ENCODE results near the gene ETV6.
"Not testable (repeated sequence)": the region's sequence is repeated elsewhere in the genome, so short reads cannot be mapped to it uniquely, and the experiment has no call there.

The ETV6 gene

GRCh38 chr12:11649413-11650285 is at the start of gene ETV6:
ETV6 (plus strand) TSS chr12:11649674; CDS start chr12:11650128, 454 bp downstream.
- H3K4me1 Mint-ChIP-seq (ENCODE audit: low read depth): peaks cover 47% of the 10 kb centered on the region
- H3K36me3 Mint-ChIP-seq: no peaks in the 10 kb centered on the region
- no peaks in the 10 kb centered on the region for H3K9me3 Mint-ChIP-seq (ENCODE audit: low read depth)
- peak within 1 kb of the TSS; percentile 99 for H3K27ac Mint-ChIP-seq
- no peaks in the 10 kb centered on the region for H3K27me3 Mint-ChIP-seq
- peak within 1 kb of the TSS; percentile 98 for H3K4me3 Mint-ChIP-seq

- Mint-ChIP-seq H3K27me3 (peaks cover 3% of the 10 kb centered on the region), H3K9me3 (ENCODE audit: low read depth) (no peaks in the 10 kb centered on the region), H3K4me3 (no peak overlapping the region), H3K36me3 (no peaks in the 10 kb centered on the region), H3K4me1 (ENCODE audit: low read depth) (peaks cover 3% of the 10 kb centered on the region), H3K27ac (no peak overlapping the region)
Measured at GRCh38 chr12:11600199-11600598, 49.3 kb upstream of the ETV6 start.

- Mint-ChIP-seq H3K9me3 (ENCODE audit: low read depth) (no peaks in the 10 kb centered on the region), H3K4me3 (no peak overlapping the region), H3K27me3 (peaks cover 3% of the 10 kb centered on the region), H3K4me1 (ENCODE audit: low read depth) (peaks cover 3% of the 10 kb centered on the region), H3K36me3 (no peaks in the 10 kb centered on the region), H3K27ac (no peak overlapping the region)
Measured at GRCh38 chr12:11601647-11602046, 47.8 kb upstream of the ETV6 start.

- H3K9me3 Mint-ChIP-seq (ENCODE audit: low read depth): no peaks in the 10 kb centered on the region
- H3K4me1 Mint-ChIP-seq (ENCODE audit: low read depth): no peaks in the 10 kb centered on the region
Measured at GRCh38 chr12:11607313-11608081, 42.0 kb upstream of the ETV6 start.

DNA sequence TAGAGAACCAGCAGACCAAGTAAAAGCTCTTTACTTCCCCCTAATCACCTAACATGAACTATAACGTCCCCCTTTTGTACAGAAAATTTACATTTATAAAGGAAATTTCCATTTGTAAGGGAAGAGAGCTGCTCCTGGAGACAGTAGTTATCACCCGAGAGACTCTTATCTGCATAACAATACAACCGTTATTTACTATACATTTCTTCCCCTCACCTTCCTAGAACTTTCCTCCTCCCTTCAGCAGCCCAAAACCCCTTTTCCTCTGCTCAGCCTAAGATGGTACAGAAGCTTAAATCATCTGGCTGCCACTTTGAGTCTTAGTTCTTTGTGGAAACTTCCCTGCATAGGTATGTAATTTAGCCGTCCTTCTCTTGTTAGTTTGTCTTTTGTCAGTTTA is 40.4 kb upstream of the ETV6 start:
- no peak overlapping the region for H3K27ac Mint-ChIP-seq
- no peaks in the 10 kb centered on the region for H3K36me3 Mint-ChIP-seq
- H3K4me3 Mint-ChIP-seq: no peak overlapping the region
- no peaks in the 10 kb centered on the region for H3K27me3 Mint-ChIP-seq
- H3K4me1 Mint-ChIP-seq (ENCODE audit: low read depth): no peaks in the 10 kb centered on the region
- no peaks in the 10 kb centered on the region for H3K9me3 Mint-ChIP-seq (ENCODE audit: low read depth)

More at GRCh38 chr12:11607313-11608081, 42.0 kb upstream of the ETV6 start:
- H3K27ac Mint-ChIP-seq: no peak overlapping the region
- H3K27me3 Mint-ChIP-seq: no peaks in the 10 kb centered on the region
- no peak overlapping the region for H3K4me3 Mint-ChIP-seq
- H3K36me3 Mint-ChIP-seq: no peaks in the 10 kb centered on the region

- Mint-ChIP-seq H3K4me3 (no peak overlapping the region), H3K27me3 (no peaks in the 10 kb centered on the region), H3K27ac (no peak overlapping the region), H3K4me1 (ENCODE audit: low read depth) (no peaks in the 10 kb centered on the region), H3K36me3 (no peaks in the 10 kb centered on the region), H3K9me3 (ENCODE audit: low read depth) (no peaks in the 10 kb centered on the region)
Measured at GRCh38 chr12:11615481-11615880, 34.0 kb upstream of the ETV6 start.

- no peak overlapping the region for H3K27ac Mint-ChIP-seq
- H3K27me3 Mint-ChIP-seq: no peaks in the 10 kb centered on the region
- H3K9me3 Mint-ChIP-seq (ENCODE audit: low read depth): no peaks in the 10 kb centered on the region
- H3K4me3 Mint-ChIP-seq: no peak overlapping the region
- H3K4me1 Mint-ChIP-seq (ENCODE audit: low read depth): no peaks in the 10 kb centered on the region
- no peaks in the 10 kb centered on the region for H3K36me3 Mint-ChIP-seq
Measured at GRCh38 chr12:11618046-11618445, 31.4 kb upstream of the ETV6 start.

GRCh38 chr12:11621797-11622423 is 27.6 kb upstream of the ETV6 start:
- Mint-ChIP-seq H3K27me3 (no peaks in the 10 kb centered on the region), H3K4me1 (ENCODE audit: low read depth) (no peaks in the 10 kb centered on the region), H3K4me3 (no peak overlapping the region), H3K27ac (no peak overlapping the region), H3K9me3 (ENCODE audit: low read depth) (no peaks in the 10 kb centered on the region), H3K36me3 (no peaks in the 10 kb centered on the region)

DNA sequence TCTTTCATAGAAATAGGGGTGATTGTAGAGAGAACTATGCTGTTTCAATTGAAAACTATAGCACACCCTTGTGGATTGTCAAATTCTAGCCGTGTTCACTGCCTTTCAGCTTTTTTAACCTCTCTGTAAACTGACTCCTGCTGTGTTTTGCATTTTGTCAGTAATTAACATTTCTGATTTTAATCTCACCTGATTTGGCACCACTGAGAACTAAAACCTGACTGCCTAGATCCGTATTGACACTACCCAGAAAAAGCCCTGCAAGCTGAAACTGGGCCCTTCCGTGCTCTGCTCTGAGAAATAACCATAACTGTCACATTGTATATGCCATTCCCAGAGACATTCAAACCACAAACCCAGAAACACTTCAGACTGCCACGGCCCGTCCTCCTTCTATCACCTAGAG is 26.6 kb upstream of the ETV6 start:
- no peaks in the 10 kb centered on the region for H3K9me3 Mint-ChIP-seq (ENCODE audit: low read depth)
- H3K4me3 Mint-ChIP-seq: no peak overlapping the region
- H3K4me1 Mint-ChIP-seq (ENCODE audit: low read depth): no peaks in the 10 kb centered on the region
- H3K36me3 Mint-ChIP-seq: no peaks in the 10 kb centered on the region
- H3K27ac Mint-ChIP-seq: no peak overlapping the region
- H3K27me3 Mint-ChIP-seq: no peaks in the 10 kb centered on the region

- H3K9me3 Mint-ChIP-seq (ENCODE audit: low read depth): no peaks in the 10 kb centered on the region
- H3K27ac Mint-ChIP-seq: no peak overlapping the region
- no peak overlapping the region for H3K4me3 Mint-ChIP-seq
- H3K27me3 Mint-ChIP-seq: no peaks in the 10 kb centered on the region
- no peaks in the 10 kb centered on the region for H3K4me1 Mint-ChIP-seq (ENCODE audit: low read depth)
- no peaks in the 10 kb centered on the region for H3K36me3 Mint-ChIP-seq
Measured at GRCh38 chr12:11623382-11623781, 26.1 kb upstream of the ETV6 start.

GRCh38 chr12:11624116-11624515 is 25.4 kb upstream of the ETV6 start:
- Mint-ChIP-seq H3K36me3 (no peaks in the 10 kb centered on the region), H3K4me1 (ENCODE audit: low read depth) (no peaks in the 10 kb centered on the region), H3K9me3 (ENCODE audit: low read depth) (no peaks in the 10 kb centered on the region), H3K4me3 (no peak overlapping the region), H3K27ac (no peak overlapping the region), H3K27me3 (no peaks in the 10 kb centered on the region)

DNA sequence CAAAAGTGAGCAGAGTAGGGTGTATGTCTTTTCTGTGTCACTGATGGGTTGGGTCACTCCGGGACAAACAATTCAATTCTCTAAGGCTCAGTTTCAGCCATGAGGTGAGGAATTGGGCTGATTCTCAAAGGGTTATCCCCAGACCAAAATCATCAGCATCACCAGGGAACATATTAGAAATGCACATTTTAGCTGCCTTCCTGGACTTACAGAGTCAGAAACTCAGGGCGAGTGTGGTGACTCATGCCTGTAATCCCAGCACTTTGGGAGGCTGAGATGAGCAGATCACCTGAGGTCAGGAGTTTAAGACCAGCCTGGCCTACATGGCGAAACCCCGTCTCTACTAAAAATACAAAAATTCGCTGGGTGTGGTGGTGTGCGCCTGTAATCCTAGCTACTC is 21.8 kb upstream of the ETV6 start:
- not testable (repeated sequence) for H3K36me3 Mint-ChIP-seq; H3K27ac Mint-ChIP-seq; H3K27me3 Mint-ChIP-seq; H3K4me3 Mint-ChIP-seq; H3K9me3 Mint-ChIP-seq (ENCODE audit: low read depth); H3K4me1 Mint-ChIP-seq (ENCODE audit: low read depth)

DNA sequence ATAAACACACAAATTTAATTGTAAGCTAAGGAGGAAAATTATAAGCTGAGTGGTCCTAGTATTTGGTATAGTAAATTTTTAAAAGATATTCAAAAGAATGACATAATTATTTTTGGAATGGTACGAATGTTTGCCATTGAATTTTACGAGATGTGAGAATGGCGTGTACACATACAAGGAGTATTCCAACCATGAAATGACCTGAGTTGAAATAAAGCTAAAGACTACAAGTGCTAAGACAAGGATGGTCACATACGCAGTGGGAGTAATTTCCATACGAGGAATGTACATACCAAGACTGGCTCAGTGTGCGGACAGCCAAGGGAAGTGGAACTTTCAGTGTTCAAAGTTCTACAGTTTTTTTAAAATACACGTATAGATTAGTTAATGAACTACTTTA is 21.1 kb upstream of the ETV6 start:
- Mint-ChIP-seq H3K4me3 (no peak overlapping the region), H3K27me3 (no peaks in the 10 kb centered on the region), H3K27ac (no peak overlapping the region), H3K9me3 (ENCODE audit: low read depth) (no peaks in the 10 kb centered on the region), H3K36me3 (no peaks in the 10 kb centered on the region), H3K4me1 (ENCODE audit: low read depth) (no peaks in the 10 kb centered on the region)

DNA sequence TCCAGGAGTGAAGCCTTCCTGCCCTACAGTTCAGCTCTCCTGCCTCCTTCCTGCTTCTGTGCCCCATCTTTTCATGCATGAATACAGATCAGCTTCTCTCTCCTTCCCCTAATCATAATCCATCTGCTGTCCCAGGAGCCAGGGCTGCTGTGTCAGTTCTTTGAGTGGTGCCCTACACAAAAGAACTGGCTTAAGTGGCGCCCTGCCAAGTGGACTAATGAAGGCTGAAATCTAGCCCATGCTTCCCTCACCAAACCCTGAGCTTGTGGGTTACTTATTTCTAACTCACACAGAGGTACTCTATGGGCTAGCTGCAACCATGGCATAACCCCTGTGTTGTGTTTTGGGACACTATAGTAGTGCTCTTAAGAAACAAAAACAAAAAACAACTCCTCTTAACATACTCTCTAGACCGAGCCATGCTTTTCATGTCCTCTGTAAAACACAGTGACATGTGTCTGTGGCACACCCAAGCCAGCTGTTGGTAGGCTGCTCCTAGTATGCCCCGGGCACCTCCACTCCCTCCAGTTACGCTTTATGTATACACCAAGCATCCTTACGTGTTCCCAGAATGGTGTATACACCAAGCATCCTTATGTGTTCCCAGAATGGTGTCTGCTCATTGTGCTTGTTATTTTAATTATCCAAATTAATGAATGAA is 19.3 kb upstream of the ETV6 start:
- no peaks in the 10 kb centered on the region for H3K36me3 Mint-ChIP-seq
- H3K27me3 Mint-ChIP-seq: no peaks in the 10 kb centered on the region
- H3K4me3 Mint-ChIP-seq: no peak overlapping the region
- no peak overlapping the region for H3K27ac Mint-ChIP-seq
- H3K9me3 Mint-ChIP-seq (ENCODE audit: low read depth): no peaks in the 10 kb centered on the region
- H3K4me1 Mint-ChIP-seq (ENCODE audit: low read depth): no peaks in the 10 kb centered on the region

- no peak overlapping the region for H3K4me3 Mint-ChIP-seq
- no peaks in the 10 kb centered on the region for H3K36me3 Mint-ChIP-seq
- no peak overlapping the region for H3K27ac Mint-ChIP-seq
- peaks cover 7% of the 10 kb centered on the region for H3K9me3 Mint-ChIP-seq (ENCODE audit: low read depth)
- no peaks in the 10 kb centered on the region for H3K4me1 Mint-ChIP-seq (ENCODE audit: low read depth)
- no peaks in the 10 kb centered on the region for H3K27me3 Mint-ChIP-seq
Measured at GRCh38 chr12:11631288-11631687, 18.2 kb upstream of the ETV6 start.

Data from activated naive CD8-positive, alpha-beta T cell (primary cell).